Stimulated activated CD4-positive, alpha-beta T cell treated with anti-CD3 and anti-CD28 coated beads, TNF-alpha, amount 100 ng/mL, for 24 hours (primary cell): ENCODE measurements around the gene APOF.
A peak's percentile ranks its signal among the peaks of the same experiment; 100 is the strongest.
"Not testable (repeated sequence)": the region's sequence is repeated elsewhere in the genome, so short reads cannot be mapped to it uniquely, and the experiment has no call there.

Experiments
- DNase-seq, 3 experiments: peaks; one replicate each; pipeline ENCODE4 v3.0.0-alpha.2; 2020; ENCODE audit warnings: low read depth in 3 of 3

APOF gene

DNA sequence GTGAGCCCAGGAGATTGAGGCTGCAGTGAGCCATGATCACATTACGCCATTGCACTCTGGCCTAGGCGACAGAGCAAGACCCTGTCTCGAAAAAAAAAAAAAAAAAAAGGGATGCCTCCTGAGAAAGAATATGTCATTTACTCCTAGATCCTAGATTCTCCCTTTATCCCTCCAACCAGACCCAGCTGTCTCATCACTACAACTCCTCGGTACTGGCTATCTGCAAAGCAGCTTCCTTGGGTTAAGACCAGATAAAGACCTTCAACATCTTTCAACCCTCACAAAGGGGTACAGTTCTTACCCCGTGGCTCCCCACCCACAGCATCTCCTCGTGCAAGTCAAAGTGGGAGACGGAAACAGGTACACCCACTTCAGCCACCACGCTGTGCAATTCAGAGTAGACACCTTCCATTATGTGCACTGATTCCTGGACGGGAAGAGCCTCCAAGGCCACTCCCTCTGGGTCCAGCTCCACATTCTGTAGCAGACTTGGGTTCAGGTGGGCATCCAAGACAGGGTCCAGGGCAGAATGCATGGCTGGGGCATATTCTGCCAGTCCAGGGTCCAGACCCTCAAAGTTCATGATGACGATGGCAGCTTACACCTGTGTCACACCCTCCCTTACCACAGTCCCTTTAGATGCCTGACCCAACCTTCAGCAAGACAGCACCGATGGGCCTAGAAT is 30.0 kb downstream of the APOF start:
- DNase-seq = no peak

GRCh38 chr12:56330936-56331490 is 31.6 kb downstream of the APOF start:
- no peak for DNase-seq

DNA sequence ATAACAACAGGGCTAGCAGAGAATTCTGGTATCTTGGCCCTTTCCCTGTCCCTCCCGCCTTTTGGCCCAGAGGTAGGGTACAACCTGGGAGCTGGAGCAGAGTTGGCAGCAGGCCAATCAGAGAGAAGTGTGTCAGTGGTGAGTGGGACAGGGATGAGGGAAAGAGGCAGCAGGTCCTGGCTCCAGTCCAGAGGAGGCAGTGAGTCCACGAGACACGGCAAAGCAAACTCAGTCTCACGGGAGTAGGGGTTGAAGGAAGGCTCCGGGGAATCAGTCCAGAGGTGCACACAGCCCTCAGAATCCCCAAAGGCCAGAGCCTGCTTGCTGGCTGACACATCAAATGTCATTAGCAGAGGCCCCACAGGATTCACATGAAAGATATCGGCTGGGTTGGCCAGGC is 36.1 kb downstream of the APOF start:
- no peak for DNase-seq

DNA sequence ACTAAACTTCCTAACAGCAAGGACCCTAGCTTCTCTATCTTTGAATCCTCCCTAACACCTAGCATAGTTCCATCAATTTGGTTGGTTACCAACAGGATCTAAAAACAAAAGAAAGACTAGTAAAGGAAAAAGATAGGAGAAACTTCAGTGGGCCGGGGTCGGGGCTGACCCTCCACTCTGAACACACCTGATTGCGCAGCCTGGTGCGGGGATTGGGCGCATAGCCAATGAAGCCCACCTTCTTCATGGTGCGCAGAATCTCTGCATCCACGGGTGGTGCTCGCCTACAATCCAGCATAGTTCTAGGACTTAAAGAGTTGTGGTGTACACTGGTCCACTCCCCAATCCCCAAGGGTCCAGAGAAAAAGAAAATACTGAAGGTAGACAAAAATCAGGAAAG is 36.5 kb downstream of the APOF start:
- DNase-seq = no peak

- DNase-seq = no peak
These were observed 38.5 kb downstream of the APOF start for GRCh38 chr12:56324206-56324605.

DNA sequence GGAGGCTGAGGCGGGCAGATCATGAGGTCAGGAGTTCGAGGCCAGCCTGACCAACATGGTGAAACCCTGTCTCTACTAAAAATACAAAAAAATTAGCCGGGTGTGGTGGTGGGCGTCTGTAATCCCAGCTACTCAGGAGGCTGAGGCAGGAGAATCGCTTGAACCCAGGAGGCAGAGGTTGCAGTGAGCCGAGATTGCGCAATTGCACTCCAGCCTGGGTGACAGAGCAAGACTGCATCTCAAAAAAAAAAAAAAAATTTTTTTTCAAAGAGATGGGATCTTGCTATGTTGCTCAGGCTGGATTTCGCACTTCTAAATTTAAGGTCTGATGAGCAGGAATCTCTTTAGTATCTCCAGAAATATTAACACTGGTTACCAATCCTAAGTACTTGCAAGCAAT is 41.0 kb downstream of the APOF start:
- not testable (repeated sequence) for DNase-seq

DNA sequence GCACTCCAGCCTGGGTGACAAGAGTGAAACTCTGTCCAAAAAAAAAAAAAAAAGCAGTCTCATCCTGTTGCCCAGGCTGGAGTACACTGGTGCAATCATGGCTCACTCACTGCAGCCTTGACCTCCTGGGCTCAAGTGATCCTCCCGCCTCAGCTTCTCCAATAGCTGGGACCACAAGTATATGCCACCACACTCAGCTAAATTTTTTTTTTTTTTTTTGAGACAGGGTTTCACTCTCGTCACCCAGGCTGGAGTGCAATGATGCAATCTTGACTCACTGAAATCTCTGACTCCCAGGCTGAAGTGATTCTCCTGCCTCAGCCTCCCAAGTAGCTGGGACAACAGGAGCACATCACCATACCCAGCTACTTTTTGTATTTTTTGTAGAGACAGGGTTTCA is 41.6 kb downstream of the APOF start:
- DNase-seq = no peak

GRCh38 chr12:56317675-56318074 is 45.0 kb downstream of the APOF start:
- no peak for DNase-seq

GRCh38 chr12:56315622-56316473 is 46.8 kb downstream of the APOF start, which contains the start of gene CNPY2:
TSS of gene CNPY2 (minus strand) at chr12:56315988. CDS start at chr12:56315217, 771 bp downstream.
- DNase-seq = peak; percentile 87 to 95 (median 89)

DNA sequence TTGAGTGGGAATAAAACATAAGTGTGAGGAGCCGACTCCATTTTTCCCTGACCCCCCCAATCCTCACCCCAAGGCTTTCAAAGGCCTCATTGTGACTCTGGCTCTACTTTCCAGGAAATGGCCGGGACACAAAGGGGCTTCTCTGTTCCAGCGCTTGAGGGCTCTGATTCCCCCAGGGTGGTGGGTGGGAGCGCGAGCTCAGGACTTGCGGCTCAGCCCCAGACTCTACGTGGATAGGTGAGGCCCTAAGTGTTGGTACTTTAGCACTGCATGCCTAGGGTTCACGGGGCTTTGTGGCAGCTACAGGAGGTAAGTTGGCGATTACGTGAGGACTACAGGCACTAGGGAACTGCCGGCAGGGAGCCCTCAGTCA is 47.4 kb downstream of the APOF start:
- DNase-seq = no peak

DNA sequence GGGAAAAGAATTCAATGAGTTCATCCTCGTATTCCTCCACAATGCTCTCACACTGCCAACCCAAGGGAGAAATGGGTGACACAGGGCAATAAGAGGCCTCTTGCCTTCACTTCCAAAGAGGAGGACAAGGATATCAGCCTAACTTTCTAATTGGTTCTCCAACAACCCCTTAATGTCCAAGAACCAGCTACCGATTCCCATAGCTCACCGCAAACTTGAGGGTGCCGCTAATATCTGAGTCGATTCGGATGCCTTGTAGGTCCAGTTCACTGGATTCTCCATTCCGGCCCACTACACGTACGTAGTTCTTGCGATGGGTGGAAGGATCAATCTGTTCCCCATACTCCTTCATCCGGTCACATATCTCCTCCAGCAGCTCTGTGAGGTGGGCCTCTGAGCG is 51.7 kb downstream of the APOF start:
- no peak for DNase-seq
